NAMALWA (cell line): ENCODE data around the gene FRMD3.

ENCODE experiments used
- DNase-seq: peaks from one replicate; pipeline ENCODE4 v3.0.0-alpha.2; 2015; ENCODE audit warnings: low spot score

The FRMD3 gene

DNA sequence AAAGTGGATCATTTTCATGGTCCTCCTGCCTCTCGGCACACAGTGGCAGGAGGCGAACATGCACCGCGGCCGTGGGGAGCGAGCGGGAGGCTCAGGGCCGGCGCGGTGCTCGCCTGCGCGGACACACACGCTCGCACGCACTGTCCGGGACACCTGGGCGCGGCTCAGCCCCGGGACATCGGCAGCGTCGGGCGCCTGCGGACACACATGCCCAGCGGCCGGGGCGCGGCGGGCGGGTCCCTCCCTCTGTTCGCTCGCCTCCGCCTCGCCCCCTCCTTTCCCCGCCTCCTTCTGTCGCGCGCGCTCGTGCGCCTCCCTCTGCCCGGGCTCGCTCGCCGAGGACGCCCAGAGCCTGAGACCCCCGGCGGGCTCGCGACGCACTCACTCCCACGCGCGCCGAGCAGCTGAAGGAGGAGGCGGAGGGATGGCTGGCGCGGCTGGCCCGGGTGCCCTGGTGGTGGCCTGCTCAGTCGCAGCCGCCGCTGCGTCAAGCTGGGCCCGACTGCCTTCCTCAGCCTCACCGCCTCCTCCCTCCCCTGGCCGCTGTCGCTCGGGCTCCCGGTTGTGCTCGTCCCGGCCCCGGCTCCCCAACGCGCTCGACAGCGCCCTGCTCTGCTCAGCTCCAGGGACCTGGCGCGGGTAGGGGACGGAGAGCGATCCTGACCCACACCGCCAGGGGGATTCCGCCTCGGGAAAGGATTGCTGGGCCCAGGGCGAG is at the start of gene FRMD3:
TSS of gene FRMD3 (minus strand) at position 230 of the 718 bp plus-strand sequence. CDS start at position 60, 170 bp downstream.
- no peak for DNase-seq

- DNase-seq = no peak
These were observed 46.8 kb upstream of the FRMD3 start for GRCh38 chr9:83584995-83585394.

DNA sequence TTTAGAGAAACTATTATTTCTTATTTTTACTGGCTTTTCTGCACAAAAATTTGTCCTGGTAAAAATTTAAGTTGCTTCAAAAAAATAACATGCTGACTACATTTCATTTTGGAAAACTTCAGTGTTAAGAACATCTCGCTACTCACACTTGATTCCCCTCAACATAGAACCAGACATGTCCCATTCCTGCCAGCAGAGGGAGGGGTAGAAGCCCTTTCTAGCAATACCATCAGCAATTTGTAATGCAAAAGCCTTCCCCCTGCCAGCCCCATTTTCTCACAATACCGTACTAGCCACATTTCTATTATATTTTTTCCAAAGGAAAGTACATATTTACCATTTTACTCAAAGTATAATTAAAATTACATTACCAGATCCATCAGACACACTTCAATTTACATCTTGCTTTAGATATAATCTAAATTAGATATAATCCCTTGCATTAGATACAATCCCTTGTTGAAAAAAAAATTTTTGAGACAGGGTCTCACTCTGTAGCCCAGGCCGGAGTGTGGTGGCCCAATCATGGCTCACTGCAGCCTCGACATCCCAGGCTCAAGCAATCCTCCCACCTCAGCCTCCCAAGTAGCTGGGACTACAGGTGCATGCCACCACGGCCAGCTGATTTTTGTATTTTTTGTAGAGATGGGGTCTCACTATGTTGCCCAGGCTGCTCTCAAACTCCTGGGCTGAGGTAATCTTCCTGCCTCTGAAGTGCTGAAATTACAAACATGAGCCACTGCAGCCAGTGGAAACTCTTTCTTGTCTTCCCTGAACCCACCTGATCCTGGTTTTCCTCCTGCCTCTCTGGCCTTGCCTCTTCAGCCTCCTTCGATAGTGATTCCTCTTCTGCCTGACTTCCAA is 45.2 kb upstream of the FRMD3 start:
- peak; percentile 77 for DNase-seq

DNA sequence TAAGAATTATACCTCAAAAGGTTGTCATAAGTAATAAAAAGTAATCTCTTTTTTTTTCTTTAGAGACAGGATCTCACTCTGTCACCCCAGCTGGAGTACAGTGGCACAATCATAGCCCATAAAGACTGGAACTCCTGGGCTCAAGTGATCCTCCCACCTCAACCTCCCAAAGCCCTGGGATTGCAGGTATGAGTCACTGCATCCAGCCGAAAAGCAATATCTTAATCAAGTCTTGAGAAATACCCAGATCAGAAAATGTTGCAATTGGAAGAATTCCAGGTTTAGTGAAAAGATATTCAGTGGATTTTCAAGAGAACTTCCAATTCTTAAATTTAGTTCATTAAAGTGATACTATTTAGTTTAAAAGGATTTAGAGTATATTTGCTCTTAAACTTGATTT is 43.8 kb upstream of the FRMD3 start:
- DNase-seq = no peak

GRCh38 chr9:83574482-83574881 is 36.3 kb upstream of the FRMD3 start:
- no peak for DNase-seq

GRCh38 chr9:83572524-83572923 is 34.3 kb upstream of the FRMD3 start:
- no peak for DNase-seq

GRCh38 chr9:83570359-83570758 is 32.2 kb upstream of the FRMD3 start:
- no peak for DNase-seq

GRCh38 chr9:83569326-83569725 is 31.1 kb upstream of the FRMD3 start:
- DNase-seq = no peak

GRCh38 chr9:83563360-83563759 is 25.2 kb upstream of the FRMD3 start:
- no peak for DNase-seq

DNA sequence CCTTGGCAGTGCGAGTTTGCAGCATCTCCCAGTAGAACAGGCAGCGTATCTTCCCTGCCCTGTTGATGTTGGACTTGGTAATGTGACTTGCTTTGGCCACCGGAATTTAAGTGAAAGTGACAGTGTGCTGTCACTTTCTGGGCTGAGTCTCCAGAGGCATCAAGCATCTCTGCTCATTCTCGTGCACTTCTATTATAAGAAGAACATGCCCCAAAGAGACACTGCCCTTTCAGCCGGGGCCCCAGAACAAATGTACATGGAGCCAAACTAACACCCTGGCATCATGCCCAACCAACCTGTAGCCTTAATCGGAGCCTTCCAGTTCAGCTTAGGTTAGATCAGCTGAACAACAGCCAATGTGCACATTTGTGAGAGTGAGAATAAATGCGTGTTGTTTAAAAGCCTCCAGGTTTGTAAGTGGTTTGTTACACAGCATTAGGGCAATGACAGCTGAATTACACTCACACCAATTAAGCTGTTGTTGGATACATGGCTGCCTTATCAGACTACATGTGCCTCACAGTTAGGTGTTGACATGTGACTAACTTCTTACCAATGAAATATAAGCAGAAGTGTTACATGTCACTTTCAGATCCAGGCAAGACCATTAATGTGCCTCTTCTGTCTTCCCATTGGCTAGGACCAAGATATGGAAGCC is 22.1 kb upstream of the FRMD3 start:
- DNase-seq = no peak

GRCh38 chr9:83557771-83558170 is 19.6 kb upstream of the FRMD3 start:
- no peak for DNase-seq

DNA sequence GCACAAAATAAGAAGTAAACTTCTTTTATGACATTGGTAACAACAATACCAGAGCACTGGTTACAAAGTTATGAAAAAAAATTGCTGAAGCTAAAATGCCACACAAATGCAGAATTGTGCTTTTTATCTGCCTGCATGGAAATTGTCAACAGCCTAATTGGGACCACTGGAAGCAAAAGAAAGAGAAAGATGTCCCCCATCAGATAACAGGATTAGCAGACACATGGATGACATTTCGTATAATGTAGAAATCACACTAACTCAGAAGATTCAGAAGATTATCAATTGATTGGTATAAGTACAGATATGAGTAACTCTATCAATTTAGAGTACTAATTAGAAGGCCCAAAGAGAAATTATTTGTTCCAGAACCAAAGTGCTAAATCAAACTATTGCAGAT is 19.1 kb upstream of the FRMD3 start:
- DNase-seq = no peak

DNA sequence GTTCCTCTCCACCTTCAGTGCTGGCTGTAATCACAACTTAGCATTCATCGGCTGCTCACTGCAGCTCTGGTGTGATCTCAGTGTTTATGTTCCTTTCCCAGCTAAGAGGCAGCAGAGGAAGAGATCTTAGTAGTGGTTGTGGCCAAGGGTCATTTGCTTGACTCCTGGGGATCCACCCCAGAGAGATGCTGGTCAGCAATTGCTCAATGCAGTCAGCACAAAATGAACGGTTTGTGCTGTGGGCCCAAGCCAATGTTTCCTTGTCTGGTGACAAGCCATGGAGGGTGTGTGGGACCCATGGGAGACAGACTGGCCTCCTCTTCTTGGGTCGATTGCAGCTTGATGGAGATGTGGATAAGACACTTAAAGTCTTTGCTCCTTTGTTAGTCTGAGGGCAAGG is 16.1 kb upstream of the FRMD3 start:
- no peak for DNase-seq

DNA sequence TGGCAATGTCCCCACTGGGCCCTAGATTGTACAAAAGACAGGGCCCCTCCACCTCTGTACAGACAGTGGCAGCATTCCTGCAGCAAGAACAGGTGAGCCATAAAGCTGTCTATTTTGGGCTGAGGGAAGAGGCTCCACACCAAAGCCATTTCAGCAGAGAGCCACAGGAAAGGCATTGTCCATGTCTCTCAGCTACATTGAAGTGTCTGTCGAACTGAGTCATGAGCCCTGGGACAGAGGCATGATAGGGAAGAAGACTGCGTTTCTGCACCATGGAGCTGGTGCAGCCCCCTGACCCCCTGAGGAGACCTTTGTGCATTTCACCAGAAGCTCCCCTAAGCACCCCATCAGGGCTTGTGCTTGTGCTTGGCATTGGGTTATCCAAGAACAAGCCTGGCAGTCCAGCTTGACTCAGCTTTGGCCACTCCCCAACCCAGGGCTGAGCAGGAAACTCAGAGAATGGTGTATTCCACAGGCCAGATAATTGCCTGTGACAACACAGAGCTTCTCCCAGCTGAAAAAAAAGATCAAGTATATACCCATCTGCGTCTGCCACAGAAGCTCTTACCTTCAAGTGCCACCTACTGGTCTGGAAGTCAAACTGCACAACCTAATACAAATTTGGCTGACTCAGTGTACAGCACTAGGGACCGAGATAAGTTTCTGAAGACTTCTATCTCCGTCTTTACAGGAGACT is 5.9 kb upstream of the FRMD3 start:
- peak; percentile 66 for DNase-seq

- DNase-seq = no peak
These were observed 663 bp upstream of the FRMD3 start for GRCh38 chr9:83538890-83539238.

DNA sequence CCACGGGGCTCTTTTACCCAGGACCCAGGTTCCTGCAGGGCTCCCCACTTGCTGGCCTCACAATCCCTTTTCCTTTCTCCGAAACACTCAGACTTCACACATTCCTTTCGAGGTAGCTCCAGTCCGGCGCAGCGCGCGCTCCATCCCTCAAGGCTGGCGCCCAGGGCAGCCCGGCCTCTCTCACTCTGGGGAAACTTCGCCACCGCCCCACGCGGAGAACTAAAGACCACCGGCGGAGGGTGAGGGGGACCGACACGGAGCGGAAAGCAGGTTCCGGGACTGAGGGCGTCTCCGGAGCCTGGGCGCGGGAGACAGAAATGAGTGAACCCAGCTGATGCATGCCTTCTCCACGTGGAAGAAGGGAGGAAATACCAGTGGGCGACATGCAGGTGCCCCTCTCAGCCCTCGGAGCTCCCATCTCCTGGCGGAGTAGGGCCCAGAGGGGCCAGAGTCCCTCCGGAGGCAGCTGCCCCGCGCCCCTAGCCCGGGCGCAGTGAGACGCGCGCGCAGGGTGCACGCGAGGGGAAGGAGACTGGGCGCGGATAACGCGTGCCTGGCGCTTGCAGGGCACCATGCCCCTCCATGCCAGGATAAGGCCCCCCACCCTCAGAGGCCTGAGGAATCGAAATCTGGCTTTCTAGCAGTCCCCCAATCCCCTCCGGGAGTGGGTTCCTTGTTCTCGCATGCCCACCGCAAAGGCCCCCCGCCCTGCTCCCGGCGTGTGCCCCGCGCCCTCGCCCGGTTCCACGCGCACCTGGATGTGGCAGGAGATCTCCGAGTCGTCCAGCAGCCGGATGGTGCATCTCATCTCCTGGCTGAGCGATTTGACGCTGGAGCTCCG is 650 bp downstream of the FRMD3 start:
- DNase-seq = no peak

- DNase-seq = no peak
These were observed 1.9 kb downstream of the FRMD3 start for GRCh38 chr9:83536332-83536731.

GRCh38 chr9:83535736-83536135 is 2.5 kb downstream of the FRMD3 start:
- DNase-seq = no peak

DNA sequence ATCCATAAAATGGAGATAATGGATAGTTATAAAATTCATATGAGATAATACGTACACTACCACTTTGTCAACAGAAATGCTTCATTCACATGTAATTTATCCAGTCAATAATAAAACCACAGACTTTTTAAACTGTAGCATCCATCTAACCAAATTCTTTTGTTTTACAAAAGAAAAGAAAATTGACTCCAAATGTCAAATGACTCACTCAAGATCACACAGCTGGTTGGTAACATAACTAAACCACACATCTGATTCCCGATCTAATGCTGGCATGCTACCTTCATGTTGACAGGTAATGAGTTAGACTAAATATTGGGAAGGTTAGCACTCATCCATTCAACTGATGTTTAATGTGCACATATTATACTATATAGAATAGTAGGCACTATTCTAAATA is 4.9 kb downstream of the FRMD3 start:
- no peak for DNase-seq

GRCh38 chr9:83526901-83527300 is 11.3 kb downstream of the FRMD3 start:
- no peak for DNase-seq

DNA sequence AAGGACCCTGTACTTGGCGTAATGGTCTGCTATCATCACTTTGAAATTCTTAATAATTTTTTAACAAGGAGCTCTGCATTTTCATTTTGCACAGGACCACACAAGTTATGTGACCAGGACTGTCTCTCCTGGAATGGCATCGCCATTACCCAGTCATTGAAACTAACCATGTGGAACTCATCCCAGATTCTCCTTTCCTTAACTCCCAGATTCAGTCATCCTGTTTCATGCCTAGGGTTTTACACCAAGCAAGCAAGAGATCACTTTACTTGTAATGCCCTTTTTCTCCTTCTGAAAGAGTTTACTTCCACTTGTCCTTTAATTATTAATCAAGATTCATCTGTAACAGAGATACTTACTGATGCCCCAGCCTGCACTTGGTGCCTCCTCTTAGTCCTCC is 12.0 kb downstream of the FRMD3 start:
- DNase-seq = no peak

GRCh38 chr9:83523684-83524083 is 14.5 kb downstream of the FRMD3 start:
- DNase-seq = no peak
